Colonic mucosa (tissue), 4 donors: Measurements from ENCODE around the gene RYK. TPM values are rescaled to one million over a fixed set of nuclear protein-coding genes. Genes with fewer than 3 reads are reported as not detected.

Experiments used
- DNase-seq: peaks from one replicate; pipeline ENCODE4 v3.0.0-alpha.2; 2020
- H3K27ac ChIP-seq: fragments of 200-600 bp; one replicate; pipeline ENCODE4 v1.8.0; 2021
- H3K27me3 ChIP-seq: fragments of 200-600 bp; one replicate; pipeline ENCODE4 v1.8.0; 2021
- H3K36me3 ChIP-seq: fragments of 200-600 bp; one replicate; pipeline ENCODE4 v1.8.0; 2021
- H3K4me1 ChIP-seq: fragments of 200-600 bp; one replicate; pipeline ENCODE4 v1.8.0; 2021; ENCODE audit warnings: mild to moderate bottlenecking
- H3K4me3 ChIP-seq: fragments of 200-600 bp; one replicate; pipeline ENCODE4 v1.8.0; 2021
- H3K9ac ChIP-seq, 2 donors: one replicate each; pipeline ENCODE4 v1.7.0; 2013; ENCODE audit warnings: control low read depth in 2 of 2, low read depth in 2 of 2, low read length in 2 of 2
- H3K9me3 ChIP-seq: fragments of 200-600 bp; one replicate; pipeline ENCODE4 v1.8.0; 2021
- intact Hi-C: fragments of 100-400 bp; cut with DNase I; formaldehyde crosslinking; loops from one replicate; pipeline ENCODE4 v1.14.1; 2022
- total RNA-seq, 2 donors: library from RNA; stranded (reverse); fragmentation: NEBNext Ultra II Directional in 1 of 2; extraction: Animal tissue kit (Norgen Biotek cat#: 25700) in 1 of 2; gene quantifications; one replicate each; pipeline ENCODE4 v1.2.1, GENCODE V29; 2021
- TF ChIP-seq, protein P1 (sequence below): fragments of 200-600 bp; IDR thresholded peaks from one replicate; pipeline ENCODE4 v1.8.0; 2022; ENCODE audit warnings: antibody characterized with exemption, mild to moderate bottlenecking
- donor health status: healthy.
- donor health status: DM: no; HTN: no; CAD: no.
- donor health status: DM: no; HTN: no; CAD: no.

RYK gene
- total RNA-seq, result 10 to 100 TPM; 30.7 to 40.6 TPM

GRCh38 chr3:134250717-134251220 lies at the start of gene RYK:
TSS of gene RYK (minus strand) at chr3:134250859. CDS start at chr3:134250654, 205 bp downstream.
- H3K4me3 ChIP-seq, result peak within 1 kb of the TSS; percentile 73
- intact Hi-C loops, result no loop called here
- no peaks in the 10 kb centered on the region for H3K4me1 ChIP-seq

DNA sequence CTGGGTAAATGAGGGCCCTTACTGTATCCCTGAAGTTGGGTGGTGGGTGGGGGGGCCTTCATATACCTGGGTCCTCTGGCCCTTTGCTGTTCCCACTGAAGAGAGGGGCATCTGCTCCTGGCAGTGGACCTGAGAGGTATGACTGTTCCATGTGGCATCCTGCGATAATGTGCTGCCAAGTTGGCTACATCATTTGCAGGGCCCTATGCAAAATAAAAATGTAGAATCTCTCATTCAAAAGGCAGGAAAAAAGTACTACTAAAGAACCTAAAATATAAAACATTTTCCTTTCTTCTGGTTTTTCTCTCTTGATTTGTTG lies 49.2 kb upstream of the RYK start:
- Histone ChIP-seq H3K27ac (no peak overlapping the region), H3K27me3 (no peaks in the 10 kb centered on the region), H3K4me3 (no peak overlapping the region), H3K36me3 (no peaks in the 10 kb centered on the region), H3K4me1 (no peaks in the 10 kb centered on the region), H3K9me3 (no peaks in the 10 kb centered on the region), H3K9ac (no peak overlapping the region)
- no peak for DNase-seq
- intact Hi-C loops, result loop anchor here (5.0 kb wide), 2 partner anchors 88 to 103 kb away; no protein-coding TSS in a partner anchor
- TF ChIP-seq, protein P1, sequence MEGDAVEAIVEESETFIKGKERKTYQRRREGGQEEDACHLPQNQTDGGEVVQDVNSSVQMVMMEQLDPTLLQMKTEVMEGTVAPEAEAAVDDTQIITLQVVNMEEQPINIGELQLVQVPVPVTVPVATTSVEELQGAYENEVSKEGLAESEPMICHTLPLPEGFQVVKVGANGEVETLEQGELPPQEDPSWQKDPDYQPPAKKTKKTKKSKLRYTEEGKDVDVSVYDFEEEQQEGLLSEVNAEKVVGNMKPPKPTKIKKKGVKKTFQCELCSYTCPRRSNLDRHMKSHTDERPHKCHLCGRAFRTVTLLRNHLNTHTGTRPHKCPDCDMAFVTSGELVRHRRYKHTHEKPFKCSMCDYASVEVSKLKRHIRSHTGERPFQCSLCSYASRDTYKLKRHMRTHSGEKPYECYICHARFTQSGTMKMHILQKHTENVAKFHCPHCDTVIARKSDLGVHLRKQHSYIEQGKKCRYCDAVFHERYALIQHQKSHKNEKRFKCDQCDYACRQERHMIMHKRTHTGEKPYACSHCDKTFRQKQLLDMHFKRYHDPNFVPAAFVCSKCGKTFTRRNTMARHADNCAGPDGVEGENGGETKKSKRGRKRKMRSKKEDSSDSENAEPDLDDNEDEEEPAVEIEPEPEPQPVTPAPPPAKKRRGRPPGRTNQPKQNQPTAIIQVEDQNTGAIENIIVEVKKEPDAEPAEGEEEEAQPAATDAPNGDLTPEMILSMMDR, result no peak

More at GRCh38 chr3:134250717-134251220, at the start of gene RYK:
- H3K9me3 ChIP-seq, result no peaks in the 10 kb centered on the region
- no peaks in the 10 kb centered on the region for H3K36me3 ChIP-seq
- no peaks in the 10 kb centered on the region for H3K27me3 ChIP-seq
- TF ChIP-seq, protein P1, result no peak
- peak within 1 kb of the TSS; percentile 76 to 84 for H3K9ac ChIP-seq
- H3K27ac ChIP-seq, result peak within 1 kb of the TSS; percentile 90
- peak; percentile 87 for DNase-seq

GRCh38 chr3:134299185-134299887 lies 48.7 kb upstream of the RYK start:
- Histone ChIP-seq H3K9me3 (no peaks in the 10 kb centered on the region), H3K4me3 (no peak overlapping the region), H3K27me3 (no peaks in the 10 kb centered on the region), H3K4me1 (no peaks in the 10 kb centered on the region), H3K9ac (peak overlapping the region in 1 of 2 donors; percentile 56), H3K27ac (peak overlapping the region; percentile 36), H3K36me3 (no peaks in the 10 kb centered on the region)
- DNase-seq, result no peak
- intact Hi-C loops, result loop anchor here (5.0 kb wide), 1 partner anchor 87 kb away; no protein-coding TSS in a partner anchor
- TF ChIP-seq, protein P1, result peak; percentile 12

GRCh38 chr3:134298249-134298648 lies 47.6 kb upstream of the RYK start:
- DNase-seq, result no peak
- H3K27ac ChIP-seq, result no peak overlapping the region
- TF ChIP-seq, protein P1, result no peak
- H3K27me3 ChIP-seq, result no peaks in the 10 kb centered on the region
- intact Hi-C loops, result loop anchor here (5.0 kb wide), 1 partner anchor 86 kb away; no protein-coding TSS in a partner anchor
- no peak overlapping the region for H3K4me3 ChIP-seq
- no peaks in the 10 kb centered on the region for H3K36me3 ChIP-seq
- no peak overlapping the region for H3K9ac ChIP-seq
- no peaks in the 10 kb centered on the region for H3K4me1 ChIP-seq
- no peaks in the 10 kb centered on the region for H3K9me3 ChIP-seq

GRCh38 chr3:134296616-134297015 lies 46.0 kb upstream of the RYK start:
- no peak overlapping the region for H3K27ac ChIP-seq
- H3K36me3 ChIP-seq, result no peaks in the 10 kb centered on the region
- no peak overlapping the region for H3K9ac ChIP-seq
- intact Hi-C loops, result loop anchor here (5.0 kb wide), 1 partner anchor 84 kb away; no protein-coding TSS in a partner anchor
- no peak for DNase-seq
- H3K4me1 ChIP-seq, result no peaks in the 10 kb centered on the region
- no peak overlapping the region for H3K4me3 ChIP-seq
- no peaks in the 10 kb centered on the region for H3K9me3 ChIP-seq
- no peaks in the 10 kb centered on the region for H3K27me3 ChIP-seq
- TF ChIP-seq, protein P1, result no peak
